Stimulated activated memory B cell treated with anti-CD40 and anti-IgM and Interleukin-4, amounts not matched to agents 10 μg/mL and 1 μg/mL and 100 μg/mL, for 72 hours (primary cell): ENCODE data around the gene NDEL1.

ENCODE experiments used
- ATAC-seq: fragments of 150-1000 bp; cut with Tn5 transposase; 2 replicates; pipeline ENCODE4 v1.10.0; 2021
- H3K27ac Mint-ChIP-seq: one replicate; pipeline ENCODE4 v1.8.0; 2022; ENCODE audit warnings: mild to moderate bottlenecking, mixed read lengths
- H3K27me3 Mint-ChIP-seq: one replicate; pipeline ENCODE4 v1.8.0; 2022; ENCODE audit warnings: mixed read lengths
- H3K36me3 Mint-ChIP-seq: one replicate; pipeline ENCODE4 v1.8.0; 2022; ENCODE audit warnings: mixed read lengths
- H3K4me1 Mint-ChIP-seq: one replicate; pipeline ENCODE4 v1.8.0; 2022; ENCODE audit warnings: mixed read lengths
- H3K4me3 Mint-ChIP-seq: one replicate; pipeline ENCODE4 v1.8.0; 2022; ENCODE audit warnings: mild to moderate bottlenecking, moderate library complexity, mixed read lengths
- H3K9me3 Mint-ChIP-seq: one replicate; pipeline ENCODE4 v1.8.0; 2022; ENCODE audit warnings: mixed read lengths

The NDEL1 gene

GRCh38 chr17:8488901-8489300 is 53.2 kb downstream of the NDEL1 start:
- H3K36me3 Mint-ChIP-seq, result peaks cover 42% of the 10 kb centered on the region
- H3K4me3 Mint-ChIP-seq, result no peak overlapping the region
- ATAC-seq, result no peak
- H3K4me1 Mint-ChIP-seq, result no peaks in the 10 kb centered on the region
- no peaks in the 10 kb centered on the region for H3K27me3 Mint-ChIP-seq
- peaks cover 5% of the 10 kb centered on the region for H3K9me3 Mint-ChIP-seq
- H3K27ac Mint-ChIP-seq, result no peak overlapping the region

DNA sequence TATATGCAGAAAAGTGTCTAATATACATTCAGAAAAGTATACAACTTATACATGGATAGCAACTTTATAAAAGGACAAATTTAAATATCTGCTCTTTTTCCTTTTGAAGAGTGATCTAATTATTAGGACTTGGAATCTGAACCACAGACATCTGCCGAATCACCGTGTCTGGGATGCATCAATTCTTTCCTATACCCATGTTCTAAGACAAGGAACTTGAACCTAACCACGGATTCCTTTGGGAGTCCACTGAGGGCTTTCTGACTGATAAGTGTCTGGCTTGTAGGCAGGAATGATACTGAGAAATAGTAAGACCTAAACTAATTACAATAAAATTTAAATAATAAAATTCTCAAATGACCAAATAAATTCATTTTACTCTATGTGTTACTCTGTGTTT is 54.2 kb downstream of the NDEL1 start:
- peaks cover 42% of the 10 kb centered on the region for H3K36me3 Mint-ChIP-seq
- H3K4me3 Mint-ChIP-seq, result no peak overlapping the region
- H3K27ac Mint-ChIP-seq, result no peak overlapping the region
- no peaks in the 10 kb centered on the region for H3K27me3 Mint-ChIP-seq
- no peak for ATAC-seq
- peaks cover 3% of the 10 kb centered on the region for H3K9me3 Mint-ChIP-seq
- no peaks in the 10 kb centered on the region for H3K4me1 Mint-ChIP-seq

DNA sequence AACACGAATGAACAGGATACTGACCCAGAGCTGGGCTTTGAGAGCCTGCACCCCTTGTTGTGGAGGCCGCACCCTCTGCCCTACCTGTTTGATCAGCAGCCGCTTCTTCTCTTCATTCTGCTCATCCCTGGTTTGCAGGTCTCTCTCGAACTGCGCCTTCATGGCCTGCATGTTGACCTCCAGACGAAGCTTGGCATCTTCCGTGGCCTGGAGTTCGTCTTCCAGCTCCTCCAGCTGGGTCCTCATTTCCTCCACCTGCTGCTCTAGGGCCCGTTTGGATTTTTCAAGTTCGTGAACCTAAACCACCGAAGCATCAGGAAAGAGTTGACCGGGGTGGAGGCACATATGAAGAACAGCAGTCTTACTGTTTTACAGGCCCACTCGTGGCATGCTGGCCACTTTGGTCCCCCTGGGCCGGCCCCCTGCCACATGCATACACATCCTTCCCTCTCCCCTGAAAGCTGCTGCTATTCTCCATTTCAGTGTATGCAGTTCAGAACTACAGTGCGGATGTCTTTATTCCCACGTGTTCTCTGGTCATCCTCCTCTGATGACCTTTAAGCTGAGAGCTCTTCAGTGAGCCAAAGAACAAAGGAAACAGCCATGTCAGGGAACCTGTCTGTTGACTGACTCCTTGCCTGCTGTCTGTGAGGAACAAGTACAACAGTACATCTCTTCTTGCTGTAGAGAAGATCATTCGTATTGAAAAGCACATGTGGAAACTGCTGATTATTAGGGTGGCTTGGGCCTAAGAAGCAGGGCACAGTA is 54.8 kb downstream of the NDEL1 start:
- Mint-ChIP-seq H3K27me3 (no peaks in the 10 kb centered on the region), H3K9me3 (peaks cover 3% of the 10 kb centered on the region), H3K36me3 (peaks cover 41% of the 10 kb centered on the region), H3K4me1 (no peaks in the 10 kb centered on the region), H3K27ac (no peak overlapping the region), H3K4me3 (no peak overlapping the region)
- ATAC-seq, result no peak

DNA sequence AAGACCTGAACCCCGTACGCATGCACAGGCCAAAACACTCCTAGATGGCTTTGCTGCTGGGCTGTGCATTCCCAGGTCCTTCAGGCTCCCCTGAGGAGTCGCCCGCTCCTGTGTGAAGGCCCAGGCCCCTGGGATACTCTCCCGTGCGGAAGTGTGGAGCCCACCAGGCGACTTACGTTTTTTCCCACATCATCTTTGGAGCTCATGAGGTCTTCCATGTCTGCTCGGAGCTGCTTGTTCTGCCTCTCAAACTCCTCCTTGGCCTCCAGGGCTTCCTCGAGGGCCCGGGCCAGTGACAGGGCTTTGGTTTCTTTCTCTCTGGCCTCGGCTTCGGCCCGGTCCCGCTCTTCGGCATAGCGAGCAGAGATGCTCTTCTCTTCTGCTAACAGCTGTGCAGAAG is 56.4 kb downstream of the NDEL1 start:
- no peaks in the 10 kb centered on the region for H3K27me3 Mint-ChIP-seq
- no peaks in the 10 kb centered on the region for H3K4me1 Mint-ChIP-seq

DNA sequence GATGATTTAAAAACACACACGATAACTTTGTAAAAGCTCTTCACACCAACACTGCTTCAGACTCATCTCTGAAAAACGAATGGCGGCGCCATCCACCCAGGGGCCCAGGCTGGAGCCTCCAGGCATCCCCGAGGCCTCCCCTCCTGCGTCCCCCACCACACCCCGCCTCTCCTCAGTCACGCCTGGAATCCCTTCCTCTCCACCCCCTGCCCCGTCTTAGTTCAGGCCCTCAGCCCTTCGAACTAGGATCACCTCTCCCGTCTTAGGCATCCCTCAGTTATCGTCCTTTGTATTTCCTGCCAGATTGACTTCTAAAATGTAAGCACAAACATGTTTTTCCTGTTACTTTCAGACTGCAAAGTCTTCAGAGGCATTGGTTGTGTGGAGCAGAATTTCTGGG is 58.3 kb downstream of the NDEL1 start:
- H3K36me3 Mint-ChIP-seq, result peaks cover 30% of the 10 kb centered on the region
- no peak overlapping the region for H3K4me3 Mint-ChIP-seq
- no peaks in the 10 kb centered on the region for H3K27me3 Mint-ChIP-seq
- ATAC-seq, result no peak
- H3K9me3 Mint-ChIP-seq, result peaks cover 3% of the 10 kb centered on the region
- no peak overlapping the region for H3K27ac Mint-ChIP-seq
- H3K4me1 Mint-ChIP-seq, result no peaks in the 10 kb centered on the region

More for the DNA sequence above, 56.4 kb downstream of the NDEL1 start:
- H3K27ac Mint-ChIP-seq, result no peak overlapping the region
- H3K9me3 Mint-ChIP-seq, result peaks cover 3% of the 10 kb centered on the region
- H3K4me3 Mint-ChIP-seq, result no peak overlapping the region
- H3K36me3 Mint-ChIP-seq, result peaks cover 36% of the 10 kb centered on the region
- no peak for ATAC-seq

DNA sequence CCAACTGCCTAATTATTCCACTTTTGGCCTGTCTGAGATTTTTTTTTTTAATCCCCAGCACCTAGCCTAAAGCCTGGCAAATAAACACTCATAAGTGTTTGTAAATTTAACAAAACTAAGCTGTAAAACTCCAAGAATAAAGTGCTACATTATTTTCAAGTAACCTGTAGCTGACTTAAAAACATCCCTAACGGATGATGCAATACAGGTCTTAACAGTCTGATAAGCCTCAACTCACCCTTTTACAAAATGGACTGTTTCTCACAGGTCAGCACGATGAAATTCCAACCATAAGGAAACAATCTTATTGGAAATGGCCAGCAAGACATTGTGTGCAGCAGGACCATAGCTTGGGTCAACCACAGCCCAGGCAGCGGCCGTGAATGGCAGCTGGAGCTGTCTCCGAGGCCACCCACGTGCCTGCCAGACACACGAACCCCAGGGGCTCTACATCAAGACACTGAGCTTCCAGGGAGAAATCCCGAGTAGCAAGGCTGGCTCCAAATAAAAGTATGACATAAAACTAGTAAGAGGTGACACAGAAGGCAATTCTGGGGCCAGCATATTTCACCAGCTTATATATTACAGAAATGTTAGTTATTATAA is 58.9 kb downstream of the NDEL1 start:
- H3K27me3 Mint-ChIP-seq, result no peaks in the 10 kb centered on the region
- H3K9me3 Mint-ChIP-seq, result peaks cover 3% of the 10 kb centered on the region
- peaks cover 30% of the 10 kb centered on the region for H3K36me3 Mint-ChIP-seq
- no peaks in the 10 kb centered on the region for H3K4me1 Mint-ChIP-seq
- ATAC-seq, result no peak
- no peak overlapping the region for H3K4me3 Mint-ChIP-seq
- H3K27ac Mint-ChIP-seq, result no peak overlapping the region

- H3K27ac Mint-ChIP-seq, result no peak overlapping the region
- ATAC-seq, result no peak
- H3K36me3 Mint-ChIP-seq, result peaks cover 19% of the 10 kb centered on the region
- H3K4me1 Mint-ChIP-seq, result no peaks in the 10 kb centered on the region
- no peak overlapping the region for H3K4me3 Mint-ChIP-seq
- no peaks in the 10 kb centered on the region for H3K27me3 Mint-ChIP-seq
- no peaks in the 10 kb centered on the region for H3K9me3 Mint-ChIP-seq
Measured at GRCh38 chr17:8496081-8496480, 60.4 kb downstream of the NDEL1 start.

GRCh38 chr17:8499171-8499570 is 63.5 kb downstream of the NDEL1 start:
- no peak overlapping the region for H3K4me3 Mint-ChIP-seq
- H3K27me3 Mint-ChIP-seq, result no peaks in the 10 kb centered on the region
- ATAC-seq, result no peak
- no peak overlapping the region for H3K27ac Mint-ChIP-seq
- H3K36me3 Mint-ChIP-seq, result peaks cover 4% of the 10 kb centered on the region
- no peaks in the 10 kb centered on the region for H3K4me1 Mint-ChIP-seq
- no peaks in the 10 kb centered on the region for H3K9me3 Mint-ChIP-seq

GRCh38 chr17:8499614-8500013 is 63.9 kb downstream of the NDEL1 start:
- Mint-ChIP-seq H3K9me3 (no peaks in the 10 kb centered on the region), H3K4me1 (no peaks in the 10 kb centered on the region), H3K27me3 (no peaks in the 10 kb centered on the region), H3K4me3 (no peak overlapping the region), H3K27ac (no peak overlapping the region), H3K36me3 (peaks cover 5% of the 10 kb centered on the region)
- ATAC-seq, result no peak

GRCh38 chr17:8500609-8501008 is 64.9 kb downstream of the NDEL1 start:
- Mint-ChIP-seq H3K36me3 (peaks cover 5% of the 10 kb centered on the region), H3K27me3 (no peaks in the 10 kb centered on the region), H3K27ac (no peak overlapping the region), H3K9me3 (no peaks in the 10 kb centered on the region), H3K4me1 (no peaks in the 10 kb centered on the region), H3K4me3 (no peak overlapping the region)
- no peak for ATAC-seq

- no peaks in the 10 kb centered on the region for H3K4me1 Mint-ChIP-seq
- no peaks in the 10 kb centered on the region for H3K9me3 Mint-ChIP-seq
- H3K27me3 Mint-ChIP-seq, result no peaks in the 10 kb centered on the region
- H3K36me3 Mint-ChIP-seq, result peaks cover 8% of the 10 kb centered on the region
- H3K27ac Mint-ChIP-seq, result no peak overlapping the region
- no peak for ATAC-seq
- no peak overlapping the region for H3K4me3 Mint-ChIP-seq
Measured at GRCh38 chr17:8502126-8502525, 66.4 kb downstream of the NDEL1 start.

DNA sequence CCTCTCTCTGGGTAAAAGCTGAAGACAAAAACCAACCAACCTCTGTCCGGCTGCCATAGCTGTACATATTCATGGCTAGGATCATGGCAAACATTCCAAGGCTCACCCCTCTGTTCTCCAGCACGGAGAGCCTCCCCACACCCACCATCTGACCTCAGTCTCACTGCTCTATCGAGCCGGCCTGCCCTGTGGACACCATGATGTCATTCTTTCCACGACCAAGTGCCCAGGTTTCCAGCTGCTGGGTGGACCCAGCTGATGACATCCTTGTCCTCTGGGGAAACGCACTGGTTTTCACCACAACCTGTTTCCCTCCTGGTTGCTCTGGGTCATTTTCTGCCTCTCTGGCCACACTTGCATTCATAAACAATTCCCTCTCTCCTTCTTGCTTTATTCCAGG is 67.7 kb downstream of the NDEL1 start:
- Mint-ChIP-seq H3K36me3 (peaks cover 9% of the 10 kb centered on the region), H3K9me3 (no peaks in the 10 kb centered on the region), H3K27me3 (no peaks in the 10 kb centered on the region), H3K4me3 (no peak overlapping the region), H3K27ac (no peak overlapping the region), H3K4me1 (no peaks in the 10 kb centered on the region)
- ATAC-seq, result no peak

DNA sequence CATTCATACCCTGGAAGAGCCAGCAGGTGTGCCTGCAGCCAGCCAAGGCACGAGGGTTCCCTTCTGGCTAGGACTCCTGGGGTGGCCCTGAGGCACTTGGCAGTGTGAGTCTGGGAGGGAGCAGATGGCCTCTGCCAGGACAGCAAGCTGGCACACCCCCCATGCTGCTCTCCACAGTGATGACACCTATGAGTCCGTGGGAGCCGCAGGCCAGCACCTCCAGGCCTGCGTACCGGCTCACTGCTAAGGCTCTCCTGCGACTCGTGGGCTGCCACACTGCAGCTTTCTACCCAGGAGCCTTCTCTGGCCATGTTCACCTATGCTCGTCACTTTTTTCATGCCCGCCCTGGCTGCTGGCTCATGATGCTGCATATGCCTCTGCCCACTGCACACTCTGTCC is 68.1 kb downstream of the NDEL1 start:
- Mint-ChIP-seq H3K36me3 (peaks cover 13% of the 10 kb centered on the region), H3K4me3 (no peak overlapping the region), H3K4me1 (no peaks in the 10 kb centered on the region), H3K9me3 (no peaks in the 10 kb centered on the region), H3K27ac (no peak overlapping the region), H3K27me3 (no peaks in the 10 kb centered on the region)
- ATAC-seq, result no peak

GRCh38 chr17:8504460-8505207 is 69.0 kb downstream of the NDEL1 start:
- no peaks in the 10 kb centered on the region for H3K4me1 Mint-ChIP-seq
- no peak overlapping the region for H3K4me3 Mint-ChIP-seq
- no peak overlapping the region for H3K27ac Mint-ChIP-seq
- ATAC-seq, result no peak
- H3K36me3 Mint-ChIP-seq, result peaks cover 18% of the 10 kb centered on the region
- no peaks in the 10 kb centered on the region for H3K27me3 Mint-ChIP-seq
- H3K9me3 Mint-ChIP-seq, result no peaks in the 10 kb centered on the region

DNA sequence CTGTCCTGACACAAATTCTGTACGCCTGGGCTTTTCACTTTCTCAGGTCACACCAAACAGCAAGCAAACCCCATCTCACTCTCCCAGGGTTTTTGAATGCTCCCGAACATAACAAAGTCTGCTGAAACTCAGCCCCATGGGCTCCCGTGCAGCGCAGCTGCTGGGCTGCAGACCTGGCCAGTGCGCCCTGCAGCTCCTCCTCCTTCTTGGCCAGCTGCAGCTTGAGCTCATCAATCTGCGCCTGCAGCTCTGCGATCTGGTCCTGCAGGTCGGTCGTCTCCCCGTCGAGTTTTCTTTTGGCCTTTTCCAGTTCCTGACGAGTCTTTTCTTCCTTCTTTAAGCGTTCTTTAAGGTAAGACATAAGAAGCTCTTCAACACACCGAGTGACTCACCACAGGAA is 70.5 kb downstream of the NDEL1 start:
- Mint-ChIP-seq H3K27ac (no peak overlapping the region), H3K27me3 (no peaks in the 10 kb centered on the region), H3K4me1 (no peaks in the 10 kb centered on the region), H3K9me3 (no peaks in the 10 kb centered on the region), H3K4me3 (no peak overlapping the region), H3K36me3 (peaks cover 18% of the 10 kb centered on the region)
- no peak for ATAC-seq

DNA sequence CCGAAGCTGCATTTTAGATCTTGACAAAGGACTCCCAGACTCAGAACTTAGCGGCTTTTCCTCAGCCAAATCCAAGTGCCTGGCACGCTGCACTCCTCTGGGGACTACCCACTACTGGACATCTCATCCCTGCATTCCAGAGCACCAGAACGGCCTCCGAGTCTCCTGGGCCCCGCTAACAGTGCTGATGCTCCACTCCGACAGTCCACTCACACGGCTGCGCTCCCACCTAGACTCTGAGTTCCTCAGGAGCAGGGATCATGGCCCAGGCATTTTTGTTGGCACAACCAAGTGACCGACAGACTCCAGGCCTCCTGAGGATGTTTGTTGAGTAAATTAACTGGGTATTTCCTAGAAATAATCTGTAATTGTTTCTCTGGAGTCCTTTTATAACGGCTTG is 79.1 kb downstream of the NDEL1 start:
- Mint-ChIP-seq H3K36me3 (peaks cover 12% of the 10 kb centered on the region), H3K4me3 (no peak overlapping the region), H3K4me1 (no peaks in the 10 kb centered on the region), H3K9me3 (no peaks in the 10 kb centered on the region), H3K27me3 (no peaks in the 10 kb centered on the region), H3K27ac (no peak overlapping the region)
- ATAC-seq, result no peak
